Mesothelial cell of epicardium (in vitro differentiated cells): ENCODE results near the gene GRID2. TPM values are rescaled to one million over a fixed set of nuclear protein-coding genes. Genes with fewer than 3 reads are reported as not detected.
"Not testable (repeated sequence)": the region's sequence is repeated elsewhere in the genome, so short reads cannot be mapped to it uniquely, and the experiment has no call there.

Experiments used
- DNase-seq, 2 experiments: peaks; one replicate each; pipeline ENCODE4 v3.0.0; 2021; ENCODE audit warnings: low spot score in 2 of 2; ENCODE audit not compliant: unreplicated experiment in 2 of 2
- H3K27ac Mint-ChIP-seq: 2 replicates; pipeline ENCODE4 v1.8.0; 2021; ENCODE audit warnings: mixed read lengths
- H3K27me3 Mint-ChIP-seq: 2 replicates; pipeline ENCODE4 v1.8.0; 2021; ENCODE audit warnings: low read depth, mixed read lengths
- H3K36me3 Mint-ChIP-seq: 2 replicates; pipeline ENCODE4 v1.8.0; 2021; ENCODE audit warnings: mixed read lengths
- H3K4me1 Mint-ChIP-seq: 2 replicates; pipeline ENCODE4 v1.8.0; 2021; ENCODE audit warnings: mixed read lengths
- H3K4me3 Mint-ChIP-seq: 2 replicates; pipeline ENCODE4 v1.8.0; 2021; ENCODE audit warnings: mild to moderate bottlenecking, moderate library complexity, mixed read lengths
- H3K9me3 Mint-ChIP-seq: 2 replicates; pipeline ENCODE4 v1.8.0; 2021; ENCODE audit warnings: mixed read lengths
- CTCF ChIP-seq: fragments of 200-600 bp; sonication (generic); IDR thresholded peaks from one replicate; pipeline ENCODE4 v1.5.0; 2021; ENCODE audit warnings: antibody characterized with exemption; ENCODE audit not compliant: unreplicated experiment
- total RNA-seq: library from RNA; stranded (reverse); gene quantifications from 3 replicates; pipeline ENCODE4 v1.2.1, GENCODE V29; 2021

GRID2 gene
- total RNA-seq, 1 donor from 2014 or later = 3.1 TPM

GRCh38 chr4:93348896-93349295 lies 1045.1 kb downstream of the GRID2 start:
- no peak for TF ChIP-seq CTCF
- H3K4me3 Mint-ChIP-seq = no peak overlapping the region
- no peaks in the 10 kb centered on the region for H3K36me3 Mint-ChIP-seq
- no peak overlapping the region for H3K27ac Mint-ChIP-seq
- no peaks in the 10 kb centered on the region for H3K27me3 Mint-ChIP-seq
- DNase-seq = no peak
- peaks cover 14% of the 10 kb centered on the region for H3K9me3 Mint-ChIP-seq
- H3K4me1 Mint-ChIP-seq = no peaks in the 10 kb centered on the region

- Mint-ChIP-seq H3K27me3 (no peaks in the 10 kb centered on the region), H3K27ac (no peak overlapping the region), H3K4me3 (no peak overlapping the region), H3K36me3 (no peaks in the 10 kb centered on the region), H3K4me1 (no peaks in the 10 kb centered on the region), H3K9me3 (peaks cover 4% of the 10 kb centered on the region)
- no peak for TF ChIP-seq CTCF
- DNase-seq = no peak
Observed at GRCh38 chr4:93351846-93352245, 1048.1 kb downstream of the GRID2 start.

DNA sequence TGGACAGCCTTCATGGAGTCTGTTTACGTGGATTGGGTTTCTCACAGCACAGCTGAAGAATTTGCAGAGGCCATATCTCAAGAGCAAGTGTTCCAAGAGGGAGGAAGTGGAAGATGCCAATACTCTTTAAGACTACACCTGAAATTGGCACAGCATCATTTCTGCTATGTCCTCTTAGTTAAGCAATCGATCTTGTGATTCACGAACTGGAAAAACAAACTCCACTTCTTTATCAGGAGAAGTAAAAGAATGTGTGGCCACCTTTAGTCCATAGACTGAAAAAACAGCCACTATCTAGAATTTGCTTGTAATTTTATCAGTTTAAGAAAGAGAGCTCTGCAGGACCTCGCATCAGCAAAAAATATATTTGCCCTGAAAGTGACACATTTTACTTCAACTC lies 1051.6 kb downstream of the GRID2 start:
- no peak for TF ChIP-seq CTCF
- Mint-ChIP-seq H3K27me3 (no peaks in the 10 kb centered on the region), H3K4me1 (no peaks in the 10 kb centered on the region), H3K36me3 (no peaks in the 10 kb centered on the region), H3K9me3 (peaks cover 4% of the 10 kb centered on the region), H3K27ac (no peak overlapping the region), H3K4me3 (no peak overlapping the region)
- DNase-seq = no peak

GRCh38 chr4:93359586-93359985 lies 1055.8 kb downstream of the GRID2 start:
- Mint-ChIP-seq H3K4me1 (no peaks in the 10 kb centered on the region), H3K4me3 (no peak overlapping the region), H3K36me3 (no peaks in the 10 kb centered on the region), H3K27me3 (no peaks in the 10 kb centered on the region), H3K9me3 (no peaks in the 10 kb centered on the region), H3K27ac (no peak overlapping the region)
- DNase-seq = no peak
- TF ChIP-seq CTCF = no peak

DNA sequence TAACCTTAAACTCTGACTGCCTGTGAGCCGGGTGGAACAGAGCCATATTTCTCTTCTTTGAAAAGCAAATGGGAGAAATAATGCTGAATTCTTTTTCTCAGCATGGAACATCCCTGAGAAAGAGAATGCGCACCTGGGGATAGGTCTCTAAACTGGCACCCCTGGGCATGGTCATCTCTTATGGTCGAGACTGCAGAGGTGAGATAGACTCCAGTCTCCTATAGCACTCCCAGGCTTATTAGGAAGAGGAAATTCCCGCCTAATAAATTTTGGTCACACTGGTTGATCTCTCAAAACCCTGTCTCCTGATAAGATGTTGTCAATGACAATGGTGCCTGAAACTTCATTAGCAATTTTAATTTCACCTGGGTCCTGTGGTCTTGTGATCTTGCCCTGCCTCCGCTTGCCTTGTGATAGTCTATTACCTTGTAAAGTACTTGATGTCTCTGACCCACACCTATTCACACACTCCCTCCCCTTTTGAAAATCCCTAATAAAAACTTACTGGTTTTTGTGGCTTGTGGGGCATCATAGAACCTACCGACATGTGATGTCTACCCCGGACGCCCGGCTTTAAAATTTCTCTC lies 1062.5 kb downstream of the GRID2 start:
- not testable (repeated sequence) for H3K27ac Mint-ChIP-seq, H3K4me1 Mint-ChIP-seq, H3K27me3 Mint-ChIP-seq, DNase-seq, H3K36me3 Mint-ChIP-seq, H3K4me3 Mint-ChIP-seq
- H3K9me3 Mint-ChIP-seq = peaks cover 13% of the 10 kb centered on the region

- H3K27ac Mint-ChIP-seq = no peak overlapping the region
- H3K27me3 Mint-ChIP-seq = no peaks in the 10 kb centered on the region
- H3K9me3 Mint-ChIP-seq = peaks cover 13% of the 10 kb centered on the region
- no peak for DNase-seq
- no peaks in the 10 kb centered on the region for H3K4me1 Mint-ChIP-seq
- no peak for TF ChIP-seq CTCF
- H3K36me3 Mint-ChIP-seq = no peaks in the 10 kb centered on the region
- no peak overlapping the region for H3K4me3 Mint-ChIP-seq
Observed at GRCh38 chr4:93368968-93369367, 1065.2 kb downstream of the GRID2 start.
